Neural cell (in vitro differentiated cells): ENCODE data around the gene PLCL1.

Source experiments
- EP300 ChIP-seq: fragments of 450-650 bp; conservative IDR thresholded peaks from 2 replicates; pipeline ENCODE4 v1.6.1; 2014; ENCODE audit warnings: antibody characterized with exemption, mild to moderate bottlenecking, moderate library complexity; ENCODE audit not compliant: poor library complexity, severe bottlenecking
- EZH2 ChIP-seq: fragments of 200-600, 300-800 bp; shearing (Covaris generic), sonication (generic); IDR thresholded peaks from 2 replicates; pipeline ENCODE4 v1.6.1; 2014; ENCODE audit warnings: antibody characterized with exemption, low read length, borderline replicate concordance, mild to moderate bottlenecking; ENCODE audit not compliant: insufficient read depth, poor library complexity, severe bottlenecking
- MXI1 ChIP-seq: fragments of 450-650 bp; conservative IDR thresholded peaks from 2 replicates; pipeline ENCODE4 v1.6.1; 2014; ENCODE audit warnings: antibody characterized with exemption, mild to moderate bottlenecking; ENCODE audit not compliant: poor library complexity, severe bottlenecking
- POLR2AphosphoS5 ChIP-seq: IDR thresholded peaks from 2 replicates; pipeline ENCODE4 v1.6.1; 2012
- RAD21 ChIP-seq: fragments of 450-650 bp; conservative IDR thresholded peaks from 2 replicates; pipeline ENCODE4 v1.6.1; 2014; ENCODE audit warnings: antibody characterized with exemption, mild to moderate bottlenecking, moderate library complexity
- SMC3 ChIP-seq: fragments of 450-650 bp; conservative IDR thresholded peaks from 2 replicates; pipeline ENCODE4 v1.6.1; 2014; ENCODE audit warnings: antibody characterized with exemption, mild to moderate bottlenecking, moderate library complexity; ENCODE audit not compliant: poor library complexity
- TAF1 ChIP-seq: IDR thresholded peaks from 2 replicates; pipeline ENCODE4 v1.6.1; 2012; ENCODE audit warnings: low read depth
- TF ChIP-seq, protein P1 (sequence below): fragments of 450-650 bp; IDR thresholded peaks from 2 replicates; pipeline ENCODE4 v1.5.1; 2014; ENCODE audit warnings: antibody characterized with exemption, mild to moderate bottlenecking, moderate library complexity; ENCODE audit not compliant: poor library complexity, severe bottlenecking
- TF ChIP-seq, protein P2 (sequence below): IDR thresholded peaks from 2 replicates; pipeline ENCODE4 v1.6.1; 2012; ENCODE audit warnings: borderline replicate concordance

DNA sequence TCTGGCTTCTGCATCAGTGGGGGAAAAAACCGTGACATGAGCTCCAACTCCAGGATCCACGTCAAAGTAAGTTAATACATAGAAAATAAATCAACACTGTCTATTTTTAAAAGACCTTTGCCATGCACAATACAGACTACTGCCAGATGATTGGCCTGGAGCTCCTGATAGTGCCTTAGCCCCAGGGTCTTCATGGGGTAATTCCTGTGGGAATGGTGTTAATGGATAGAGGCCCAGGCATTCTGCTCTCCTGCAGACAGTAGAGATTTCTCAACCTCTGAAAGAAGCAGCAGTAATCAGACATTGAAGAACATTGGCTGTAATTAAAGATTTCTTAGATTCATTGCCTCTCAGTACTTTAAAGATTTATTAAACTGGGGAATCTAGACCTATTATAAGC lies 4.3 kb upstream of the PLCL1 start:
- TF ChIP-seq, protein P1, sequence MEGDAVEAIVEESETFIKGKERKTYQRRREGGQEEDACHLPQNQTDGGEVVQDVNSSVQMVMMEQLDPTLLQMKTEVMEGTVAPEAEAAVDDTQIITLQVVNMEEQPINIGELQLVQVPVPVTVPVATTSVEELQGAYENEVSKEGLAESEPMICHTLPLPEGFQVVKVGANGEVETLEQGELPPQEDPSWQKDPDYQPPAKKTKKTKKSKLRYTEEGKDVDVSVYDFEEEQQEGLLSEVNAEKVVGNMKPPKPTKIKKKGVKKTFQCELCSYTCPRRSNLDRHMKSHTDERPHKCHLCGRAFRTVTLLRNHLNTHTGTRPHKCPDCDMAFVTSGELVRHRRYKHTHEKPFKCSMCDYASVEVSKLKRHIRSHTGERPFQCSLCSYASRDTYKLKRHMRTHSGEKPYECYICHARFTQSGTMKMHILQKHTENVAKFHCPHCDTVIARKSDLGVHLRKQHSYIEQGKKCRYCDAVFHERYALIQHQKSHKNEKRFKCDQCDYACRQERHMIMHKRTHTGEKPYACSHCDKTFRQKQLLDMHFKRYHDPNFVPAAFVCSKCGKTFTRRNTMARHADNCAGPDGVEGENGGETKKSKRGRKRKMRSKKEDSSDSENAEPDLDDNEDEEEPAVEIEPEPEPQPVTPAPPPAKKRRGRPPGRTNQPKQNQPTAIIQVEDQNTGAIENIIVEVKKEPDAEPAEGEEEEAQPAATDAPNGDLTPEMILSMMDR: no peak
- no peak for TF ChIP-seq POLR2AphosphoS5
- no peak for TF ChIP-seq EZH2
- no peak for TF ChIP-seq EP300
- no peak for TF ChIP-seq SMC3
- TF ChIP-seq MXI1: no peak
- TF ChIP-seq, protein P2, sequence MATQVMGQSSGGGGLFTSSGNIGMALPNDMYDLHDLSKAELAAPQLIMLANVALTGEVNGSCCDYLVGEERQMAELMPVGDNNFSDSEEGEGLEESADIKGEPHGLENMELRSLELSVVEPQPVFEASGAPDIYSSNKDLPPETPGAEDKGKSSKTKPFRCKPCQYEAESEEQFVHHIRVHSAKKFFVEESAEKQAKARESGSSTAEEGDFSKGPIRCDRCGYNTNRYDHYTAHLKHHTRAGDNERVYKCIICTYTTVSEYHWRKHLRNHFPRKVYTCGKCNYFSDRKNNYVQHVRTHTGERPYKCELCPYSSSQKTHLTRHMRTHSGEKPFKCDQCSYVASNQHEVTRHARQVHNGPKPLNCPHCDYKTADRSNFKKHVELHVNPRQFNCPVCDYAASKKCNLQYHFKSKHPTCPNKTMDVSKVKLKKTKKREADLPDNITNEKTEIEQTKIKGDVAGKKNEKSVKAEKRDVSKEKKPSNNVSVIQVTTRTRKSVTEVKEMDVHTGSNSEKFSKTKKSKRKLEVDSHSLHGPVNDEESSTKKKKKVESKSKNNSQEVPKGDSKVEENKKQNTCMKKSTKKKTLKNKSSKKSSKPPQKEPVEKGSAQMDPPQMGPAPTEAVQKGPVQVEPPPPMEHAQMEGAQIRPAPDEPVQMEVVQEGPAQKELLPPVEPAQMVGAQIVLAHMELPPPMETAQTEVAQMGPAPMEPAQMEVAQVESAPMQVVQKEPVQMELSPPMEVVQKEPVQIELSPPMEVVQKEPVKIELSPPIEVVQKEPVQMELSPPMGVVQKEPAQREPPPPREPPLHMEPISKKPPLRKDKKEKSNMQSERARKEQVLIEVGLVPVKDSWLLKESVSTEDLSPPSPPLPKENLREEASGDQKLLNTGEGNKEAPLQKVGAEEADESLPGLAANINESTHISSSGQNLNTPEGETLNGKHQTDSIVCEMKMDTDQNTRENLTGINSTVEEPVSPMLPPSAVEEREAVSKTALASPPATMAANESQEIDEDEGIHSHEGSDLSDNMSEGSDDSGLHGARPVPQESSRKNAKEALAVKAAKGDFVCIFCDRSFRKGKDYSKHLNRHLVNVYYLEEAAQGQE: no peak
- TF ChIP-seq TAF1: no peak
- no peak for TF ChIP-seq RAD21
